GM23338 (cell line): Measurements from ENCODE around the gene MYMX. TPM values are rescaled to one million over a fixed set of nuclear protein-coding genes. Genes with fewer than 3 reads are reported as not detected.

Experiments
- ATAC-seq: fragments of 200-7000 bp; cut with Tn5 transposase; 3 replicates; pipeline ENCODE4 v1.9.1; 2020
- DNase-seq: peaks from one replicate; pipeline ENCODE4 v3.0.0-alpha.2; 2015; ENCODE audit warnings: low spot score
- H2AFZ ChIP-seq: fragments of 200-600 bp; sonication (generic); 2 replicates; pipeline ENCODE4 v1.8.0; 2016; ENCODE audit warnings: antibody characterized with exemption, mild to moderate bottlenecking, moderate library complexity
- H3F3A ChIP-seq: fragments of 200-600 bp; sonication (generic); replicated peaks from 2 replicates; pipeline ENCODE4 v1.8.0; 2017; ENCODE audit warnings: antibody characterized with exemption, mixed run types, low read depth
- H3K27ac ChIP-seq: fragments of 200-600 bp; sonication (generic); 2 replicates; pipeline ENCODE4 v1.6.1; 2016; ENCODE audit warnings: low read depth
- H3K27me3 ChIP-seq: fragments of 200-600 bp; sonication (generic); 2 replicates; pipeline ENCODE4 v1.8.0; 2016; ENCODE audit warnings: mild to moderate bottlenecking, mixed run types, moderate library complexity; ENCODE audit not compliant: insufficient read depth
- H3K36me3 ChIP-seq: fragments of 200-600 bp; sonication (generic); 2 replicates; pipeline ENCODE4 v1.8.0; 2016; ENCODE audit warnings: mild to moderate bottlenecking; ENCODE audit not compliant: insufficient read depth
- H3K4me1 ChIP-seq: fragments of 200-600 bp; sonication (generic); 2 replicates; pipeline ENCODE4 v1.8.0; 2016; ENCODE audit warnings: mild to moderate bottlenecking, moderate library complexity; ENCODE audit not compliant: insufficient read depth
- H3K4me2 ChIP-seq: fragments of 200-600 bp; sonication (generic); 2 replicates; pipeline ENCODE4 v1.7.1; 2017; ENCODE audit warnings: mixed run types
- H3K4me3 ChIP-seq: fragments of 200-600 bp; sonication (generic); 2 replicates; pipeline ENCODE4 v1.6.1; 2016; ENCODE audit warnings: mixed run types
- H3K79me2 ChIP-seq: fragments of 200-600 bp; sonication (generic); replicated peaks from 2 replicates; pipeline ENCODE4 v1.8.0; 2017; ENCODE audit warnings: mild to moderate bottlenecking; ENCODE audit not compliant: insufficient read depth
- H3K9me2 ChIP-seq: fragments of 200-600 bp; sonication (generic); 2 replicates; pipeline ENCODE4 v1.8.0; 2017; ENCODE audit not compliant: insufficient read depth
- H4K20me1 ChIP-seq: fragments of 200-600 bp; sonication (generic); replicated peaks from 2 replicates; pipeline ENCODE4 v1.8.0; 2017; ENCODE audit warnings: mild to moderate bottlenecking; ENCODE audit not compliant: insufficient read depth
- H3K27ac Mint-ChIP-seq: 2 replicates; pipeline ENCODE4 v1.8.0; 2020; ENCODE audit warnings: inconsistent platforms, mild to moderate bottlenecking, moderate library complexity, mixed read lengths
- H3K27me3 Mint-ChIP-seq: 3 replicates; pipeline ENCODE4 v1.8.0; 2022; ENCODE audit warnings: low read depth, mild to moderate bottlenecking, moderate library complexity, mixed read lengths, inconsistent platforms; ENCODE audit not compliant: insufficient read depth, poor library complexity
- H3K36me3 Mint-ChIP-seq: 3 replicates; pipeline ENCODE4 v1.8.0; 2021; ENCODE audit warnings: low read depth, mild to moderate bottlenecking, inconsistent platforms, moderate library complexity, mixed read lengths
- H3K4me1 Mint-ChIP-seq: 3 replicates; pipeline ENCODE4 v1.8.0; 2020; ENCODE audit warnings: mild to moderate bottlenecking, inconsistent platforms, mixed read lengths
- H3K4me3 Mint-ChIP-seq: 3 replicates; pipeline ENCODE4 v1.8.0; 2021; ENCODE audit warnings: moderate library complexity, mild to moderate bottlenecking, inconsistent platforms, mixed read lengths
- H3K9me3 Mint-ChIP-seq: 3 replicates; pipeline ENCODE4 v1.8.0; 2020; ENCODE audit warnings: moderate library complexity, mild to moderate bottlenecking, inconsistent platforms, mixed read lengths
- CREB1 ChIP-seq: fragments of 250-450 bp; sonication (Bioruptor Pico); IDR thresholded peaks from 2 replicates; pipeline ENCODE4 v1.5.0; 2020; ENCODE audit warnings: low read depth, mild to moderate bottlenecking, moderate library complexity
- CTCF ChIP-seq, 2 experiments: fragments of 200-600 bp in 1 of 2; sonication (generic) in 1 of 2; conservative IDR thresholded peaks; 2 replicates each; pipeline versions ENCODE4 v1.5.1 to v1.6.1; 2016 to 2017; ENCODE audit warnings: antibody characterized with exemption in 2 of 2, low read depth in 2 of 2, mild to moderate bottlenecking in 2 of 2, moderate library complexity in 1 of 2
- ETS1 ChIP-seq: IDR thresholded peaks from 2 replicates; pipeline ENCODE4 v1.6.1; 2016; ENCODE audit warnings: antibody characterized with exemption
- EZH2 ChIP-seq: fragments of 200-600 bp; sonication (generic); IDR thresholded peaks from one replicate; pipeline ENCODE4 v1.8.0; 2017; ENCODE audit warnings: antibody characterized with exemption, mild to moderate bottlenecking, low read depth; ENCODE audit not compliant: unreplicated experiment
- JUNB ChIP-seq: IDR thresholded peaks from one replicate; pipeline ENCODE4 v1.6.1; 2016; ENCODE audit warnings: antibody characterized with exemption; ENCODE audit not compliant: unreplicated experiment
- POLR2AphosphoS5 ChIP-seq: IDR thresholded peaks from 2 replicates; pipeline ENCODE4 v1.6.1; 2016; ENCODE audit warnings: antibody characterized with exemption, low read depth
- REST ChIP-seq: IDR thresholded peaks from one replicate; pipeline ENCODE4 v1.6.1; 2018; ENCODE audit warnings: antibody characterized with exemption; ENCODE audit not compliant: unreplicated experiment
- ZNF331 ChIP-seq: fragments of 250-450 bp; sonication (Bioruptor Pico); IDR thresholded peaks from 2 replicates; pipeline ENCODE4 v1.5.0; 2020; ENCODE audit warnings: low read depth, mild to moderate bottlenecking, moderate library complexity
- ZNF462 ChIP-seq: fragments of 250-450 bp; sonication (Bioruptor Pico); IDR thresholded peaks from 2 replicates; pipeline ENCODE4 v1.5.0; 2020; ENCODE audit warnings: mild to moderate bottlenecking, moderate library complexity
- polyA plus RNA-seq: library from polyadenylated mRNA; unstranded; fragments of >200 nt; fragmentation: Nextera tagmentation; extraction: Ambion mirVana; gene quantifications from 2 replicates; pipeline ENCODE4 v1.2.1, GENCODE V29; 2016
- total RNA-seq: library from RNA; depleted of rRNA; stranded (reverse); fragments of >200 nt; shearing (Covaris generic); gene quantifications from 2 replicates; pipeline ENCODE4 v1.2.3, GENCODE V29; 2014

Gene MYMX
- total and polyA plus RNA-seq, 2 experiments from 2014 or later = 2.8 to 7.1 TPM

GRCh38 chr6:44246663-44247337 lies 30.1 kb downstream of the MYMX start, which contains the start of gene HSP90AB1:
Gene HSP90AB1 (plus strand): TSS chr6:44247101. CDS start chr6:44248630, 1,529 bp downstream.
- Mint-ChIP-seq H3K27me3 (peaks cover 67% of the 10 kb centered on the region), H3K9me3 (peaks cover 13% of the 10 kb centered on the region), H3K36me3 (peaks cover 49% of the 10 kb centered on the region), H3K4me3 (peak within 1 kb of the TSS; percentile 100), H3K4me1 (peaks cover 37% of the 10 kb centered on the region), H3K27ac (peak within 1 kb of the TSS; percentile 100)
- DNase-seq (peak; percentile 99), ATAC-seq (peak; percentile 63)
- H3K36me3 ChIP-seq = peaks cover 39% of the 10 kb centered on the region
- peaks cover 47% of the 10 kb centered on the region for H4K20me1 ChIP-seq
- peak within 1 kb of the TSS; percentile 99 for H3K27ac ChIP-seq
- H3K4me2 ChIP-seq = peak within 1 kb of the TSS; percentile 90
- peaks cover 33% of the 10 kb centered on the region for H3K4me1 ChIP-seq
- H3K4me3 ChIP-seq = peak within 1 kb of the TSS; percentile 100
- peaks cover 53% of the 10 kb centered on the region for H3K79me2 ChIP-seq
- H3K9me2 ChIP-seq = no peaks in the 10 kb centered on the region
- H2AFZ ChIP-seq = peak within 1 kb of the TSS; percentile 90
- H3F3A ChIP-seq = peaks cover 56% of the 10 kb centered on the region
- TF ChIP-seq CTCF (conservative IDR thresholded peaks at IDR 0.05; ENCODE audit: low read depth in 2 of 2) = no peak
- TF ChIP-seq CREB1 (CRISPR knock-in tag) = peak; percentile 92
- TF ChIP-seq JUNB = no peak
- peak; percentile 100 for TF ChIP-seq POLR2AphosphoS5
- TF ChIP-seq ETS1 = peak; percentile 66
- TF ChIP-seq ZNF331 = no peak
- no peak for TF ChIP-seq ZNF462 (CRISPR knock-in tag)
- no peak for TF ChIP-seq REST
- no peak for TF ChIP-seq EZH2
- H3K27me3 ChIP-seq = no peaks in the 10 kb centered on the region
